Panc1 (cell line): Measurements from ENCODE around the gene MAST4. TPM values are rescaled to one million over a fixed set of nuclear protein-coding genes. Genes with fewer than 3 reads are reported as not detected.

ENCODE experiments used
- ATAC-seq: fragments of 200-7000 bp; cut with Tn5 transposase; 2 replicates; pipeline ENCODE4 v1.9.1; 2020; ENCODE audit warnings: mild to moderate bottlenecking, moderate library complexity
- BruUV-seq: library from RNA; stranded (reverse); fragments of 400-500 nt; replicated peaks from 2 replicates; lab custom pipeline; 2021; lab: Mats Ljungman, UMichigan
- CTCF ChIA-PET: fragments of 300-600 bp; sonication (Branson Sonifier 250); formaldehyde crosslinking; loops from one replicate; lab custom pipeline; 2022; ENCODE audit warnings: antibody characterized with exemption; lab: Charles Lee
- POLR2A ChIA-PET: fragments of 300-600 bp; sonication (Branson Sonifier 250); formaldehyde crosslinking; loops from one replicate; lab custom pipeline; 2022; ENCODE audit warnings: antibody characterized with exemption; lab: Charles Lee
- DNase-seq: peaks from one replicate; pipeline ENCODE4 v3.0.0-alpha.2; 2010; ENCODE audit warnings: low read depth, low spot score
- H3K27ac ChIP-seq: 2 replicates; pipeline ENCODE4 v1.5.1; 2011; ENCODE audit warnings: mild to moderate bottlenecking, low read length, inconsistent platforms
- H3K27me3 ChIP-seq: fragments of 200-500 bp; sonication (Bioruptor generic); 2 replicates; pipeline ENCODE4 v1.6.0; 2014; ENCODE audit warnings: low read length, inconsistent platforms; ENCODE audit not compliant: control insufficient read depth, insufficient read depth
- H3K36me3 ChIP-seq: fragments of 200-500 bp; sonication (Bioruptor generic); 2 replicates; pipeline ENCODE4 v1.5.1; 2014; ENCODE audit warnings: inconsistent platforms, mild to moderate bottlenecking, low read length, moderate library complexity; ENCODE audit not compliant: control insufficient read depth, insufficient read depth
- H3K4me1 ChIP-seq: 2 replicates; pipeline ENCODE4 v1.5.1; 2011; ENCODE audit warnings: inconsistent platforms, mild to moderate bottlenecking, low read length, moderate library complexity; ENCODE audit not compliant: control insufficient read depth, insufficient read depth
- H3K4me3 ChIP-seq, 2 experiments: 2 replicates each; pipeline ENCODE4 v1.5.1; 2011 to 2012; ENCODE audit warnings: low read depth in 2 of 2, low read length in 2 of 2, mild to moderate bottlenecking in 2 of 2, inconsistent platforms in 1 of 2, moderate library complexity in 1 of 2
- H3K9me3 ChIP-seq: fragments of 200-500 bp; sonication (Bioruptor generic); 2 replicates; pipeline ENCODE4 v1.5.1; 2014; ENCODE audit warnings: low read depth, mild to moderate bottlenecking, inconsistent platforms, low read length, moderate library complexity; ENCODE audit not compliant: control insufficient read depth, insufficient read depth
- CTCF ChIP-seq: fragments of 450-650 bp; IDR thresholded peaks from 2 replicates; pipeline ENCODE4 v1.5.1; 2017; ENCODE audit warnings: mild to moderate bottlenecking
- POLR2AphosphoS5 ChIP-seq: IDR thresholded peaks from 2 replicates; pipeline ENCODE4 v1.6.1; 2012; ENCODE audit warnings: mild to moderate bottlenecking, low read depth, low read length, moderate library complexity
- SIN3A ChIP-seq: IDR thresholded peaks from 2 replicates; pipeline ENCODE4 v1.6.1; 2012; ENCODE audit warnings: low read depth, mild to moderate bottlenecking, low read length, moderate library complexity, borderline replicate concordance; ENCODE audit not compliant: insufficient read depth
- TCF7L2 ChIP-seq: IDR thresholded peaks from 2 replicates; pipeline ENCODE4 v1.6.1; 2011; ENCODE audit warnings: mild to moderate bottlenecking, low read depth, low read length, inconsistent platforms
- in situ Hi-C: cut with HindIII; loops from 2 replicates; pipeline ENCODE4 v1.10.0; 2016; ENCODE audit warnings: low sequenced_read_pairs, low pct_unique_long_range_greater_than_20kb
- intact Hi-C: fragments of 100-400 bp; cut with micrococcal nuclease; formaldehyde crosslinking; loops from one replicate; pipeline ENCODE4 v1.10.0; 2022; ENCODE audit not compliant: unreplicated experiment
- total RNA-seq: library from RNA; stranded (reverse); gene quantifications from one replicate; pipeline ENCODE4 v1.2.1, GENCODE V29; 2021; ENCODE audit not compliant: unreplicated experiment
- TF ChIP-seq, protein P1 (sequence below), 2 experiments: IDR thresholded peaks; 2 replicates each; pipeline ENCODE4 v1.6.1; 2011 to 2012; ENCODE audit warnings: low read depth in 2 of 2, control low read depth in 1 of 2, low read length in 1 of 2, mild to moderate bottlenecking in 1 of 2, moderate library complexity in 1 of 2; ENCODE audit not compliant: insufficient read depth in 1 of 2

The MAST4 gene
- total RNA-seq, 1 experiment from 2014 or later = 1.8 TPM

DNA sequence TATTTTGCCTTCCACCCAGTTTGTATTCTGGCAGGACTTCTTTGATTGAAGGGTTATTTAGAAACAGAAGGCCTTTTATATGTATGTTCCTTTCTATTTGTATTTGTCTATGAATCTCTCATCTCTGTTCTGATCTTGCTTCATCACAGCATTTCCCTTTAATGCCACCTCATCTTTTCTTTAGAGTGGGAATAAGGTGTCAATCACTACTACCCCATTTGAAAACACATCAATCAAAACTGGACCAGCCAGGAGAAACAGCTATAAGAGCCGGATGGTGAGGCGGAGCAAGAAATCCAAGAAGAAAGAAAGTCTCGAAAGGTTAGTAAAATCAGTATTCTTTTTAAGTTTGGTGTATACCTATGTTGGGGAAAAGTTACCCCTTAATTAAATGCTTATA lies 564.1 kb downstream of the MAST4 start:
- intact Hi-C loops = no loop called here

GRCh38 chr5:67160985-67161384 lies 564.8 kb downstream of the MAST4 start:
- intact Hi-C loops = no loop called here
- no peak overlapping the region for H3K27ac ChIP-seq
- H3K9me3 ChIP-seq = no peaks in the 10 kb centered on the region
- no peaks in the 10 kb centered on the region for H3K27me3 ChIP-seq
- no peak overlapping the region for H3K4me3 ChIP-seq
- in situ Hi-C loops = no loop called here
- no TSS peak for BruUV-seq
- H3K4me1 ChIP-seq = no peaks in the 10 kb centered on the region
- peak; percentile 24 for DNase-seq
- ChIA-PET CTCF (no interaction called here), POLR2A (no interaction called here)
- H3K36me3 ChIP-seq = no peaks in the 10 kb centered on the region
- no peak for ATAC-seq
- TF ChIP-seq POLR2AphosphoS5 = no peak
- TF ChIP-seq, protein P1, sequence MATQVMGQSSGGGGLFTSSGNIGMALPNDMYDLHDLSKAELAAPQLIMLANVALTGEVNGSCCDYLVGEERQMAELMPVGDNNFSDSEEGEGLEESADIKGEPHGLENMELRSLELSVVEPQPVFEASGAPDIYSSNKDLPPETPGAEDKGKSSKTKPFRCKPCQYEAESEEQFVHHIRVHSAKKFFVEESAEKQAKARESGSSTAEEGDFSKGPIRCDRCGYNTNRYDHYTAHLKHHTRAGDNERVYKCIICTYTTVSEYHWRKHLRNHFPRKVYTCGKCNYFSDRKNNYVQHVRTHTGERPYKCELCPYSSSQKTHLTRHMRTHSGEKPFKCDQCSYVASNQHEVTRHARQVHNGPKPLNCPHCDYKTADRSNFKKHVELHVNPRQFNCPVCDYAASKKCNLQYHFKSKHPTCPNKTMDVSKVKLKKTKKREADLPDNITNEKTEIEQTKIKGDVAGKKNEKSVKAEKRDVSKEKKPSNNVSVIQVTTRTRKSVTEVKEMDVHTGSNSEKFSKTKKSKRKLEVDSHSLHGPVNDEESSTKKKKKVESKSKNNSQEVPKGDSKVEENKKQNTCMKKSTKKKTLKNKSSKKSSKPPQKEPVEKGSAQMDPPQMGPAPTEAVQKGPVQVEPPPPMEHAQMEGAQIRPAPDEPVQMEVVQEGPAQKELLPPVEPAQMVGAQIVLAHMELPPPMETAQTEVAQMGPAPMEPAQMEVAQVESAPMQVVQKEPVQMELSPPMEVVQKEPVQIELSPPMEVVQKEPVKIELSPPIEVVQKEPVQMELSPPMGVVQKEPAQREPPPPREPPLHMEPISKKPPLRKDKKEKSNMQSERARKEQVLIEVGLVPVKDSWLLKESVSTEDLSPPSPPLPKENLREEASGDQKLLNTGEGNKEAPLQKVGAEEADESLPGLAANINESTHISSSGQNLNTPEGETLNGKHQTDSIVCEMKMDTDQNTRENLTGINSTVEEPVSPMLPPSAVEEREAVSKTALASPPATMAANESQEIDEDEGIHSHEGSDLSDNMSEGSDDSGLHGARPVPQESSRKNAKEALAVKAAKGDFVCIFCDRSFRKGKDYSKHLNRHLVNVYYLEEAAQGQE (IDR thresholded peaks at IDR 0.05; ENCODE audit: insufficient read depth in 1 of 2, low read depth in 2 of 2, low read length in 1 of 2) = no peak

More for the DNA sequence above, 564.1 kb downstream of the MAST4 start:
- Histone ChIP-seq H3K4me1 (no peaks in the 10 kb centered on the region), H3K36me3 (no peaks in the 10 kb centered on the region), H3K27ac (no peak overlapping the region), H3K27me3 (no peaks in the 10 kb centered on the region), H3K4me3 (no peak overlapping the region), H3K9me3 (no peaks in the 10 kb centered on the region)
- ChIA-PET POLR2A (no interaction called here), CTCF (no interaction called here)
- TF ChIP-seq CTCF (no peak), TCF7L2 (no peak), SIN3A (no peak), POLR2AphosphoS5 (no peak)
- TF ChIP-seq, protein P1 (IDR thresholded peaks at IDR 0.05; ENCODE audit: insufficient read depth in 1 of 2, low read depth in 2 of 2, low read length in 1 of 2) = no peak
- in situ Hi-C loops = no loop called here
- no peak for DNase-seq
- no TSS peak for BruUV-seq
- ATAC-seq = no peak
